Esophagus mucosa (tissue), 1 donor: ENCODE measurements around the gene DCUN1D2. TPM values are rescaled to one million over a fixed set of nuclear protein-coding genes. Genes with fewer than 3 reads are reported as not detected.
"Not testable (repeated sequence)": the region's sequence is repeated elsewhere in the genome, so short reads cannot be mapped to it uniquely, and the experiment has no call there.

Experiments
- ATAC-seq: fragments of 200-7000 bp; cut with Tn5 transposase; one replicate; pipeline ENCODE4 v1.9.1; 2020
- total RNA-seq: library from RNA; stranded (reverse); gene quantifications from one replicate; pipeline ENCODE4 v1.2.4, GENCODE V29; 2023
- donor health status: DM: yes; HTN: yes; CAD: no.

The DCUN1D2 gene
- total RNA-seq, 1 donor from 2014 or later: 8.4 TPM

GRCh38 chr13:113445791-113446487 is 44.6 kb downstream of the DCUN1D2 start:
- ATAC-seq: no peak

GRCh38 chr13:113443991-113444390 is 46.5 kb downstream of the DCUN1D2 start:
- ATAC-seq: no peak

GRCh38 chr13:113442985-113443362 is 47.5 kb downstream of the DCUN1D2 start:
- no peak for ATAC-seq

- ATAC-seq: no peak
Observed at GRCh38 chr13:113442354-113442984, 48.0 kb downstream of the DCUN1D2 start.

- ATAC-seq: no peak
Observed at GRCh38 chr13:113441661-113442060, 48.9 kb downstream of the DCUN1D2 start.

GRCh38 chr13:113437408-113438010 is 53.0 kb downstream of the DCUN1D2 start:
- ATAC-seq: no peak

- not testable (repeated sequence) for ATAC-seq
Observed at GRCh38 chr13:113436866-113437265, 53.6 kb downstream of the DCUN1D2 start.

- not testable (repeated sequence) for ATAC-seq
Observed at GRCh38 chr13:113435907-113436306, 54.6 kb downstream of the DCUN1D2 start.

- ATAC-seq: no peak
Observed at GRCh38 chr13:113433391-113433916, 57.1 kb downstream of the DCUN1D2 start.

GRCh38 chr13:113432506-113433270 is 57.8 kb downstream of the DCUN1D2 start:
- no peak for ATAC-seq

- no peak for ATAC-seq
Observed at GRCh38 chr13:113431171-113431570, 59.3 kb downstream of the DCUN1D2 start.

GRCh38 chr13:113430378-113431110 is 60.0 kb downstream of the DCUN1D2 start:
- ATAC-seq: no peak

GRCh38 chr13:113429608-113429985 is 60.9 kb downstream of the DCUN1D2 start:
- no peak for ATAC-seq

- ATAC-seq: no peak
Observed at GRCh38 chr13:113428871-113429607, 61.5 kb downstream of the DCUN1D2 start.

- no peak for ATAC-seq
Observed at GRCh38 chr13:113428469-113428865, 62.0 kb downstream of the DCUN1D2 start.

GRCh38 chr13:113427562-113428468 is 62.7 kb downstream of the DCUN1D2 start:
- no peak for ATAC-seq

- ATAC-seq: no peak
Observed at GRCh38 chr13:113426591-113426986, 63.9 kb downstream of the DCUN1D2 start.

GRCh38 chr13:113425941-113426590 is 64.4 kb downstream of the DCUN1D2 start:
- ATAC-seq: no peak

GRCh38 chr13:113423520-113424163 is 66.9 kb downstream of the DCUN1D2 start:
- ATAC-seq: no peak
